ENCODE measurements around the gene CNTN4.
"Not testable (repeated sequence)": the region's sequence is repeated elsewhere in the genome, so short reads cannot be mapped to it uniquely, and the experiment has no call there.

CNTN4 gene

GRCh38 chr3:2523281-2523836 is 424.7 kb downstream of the CNTN4 start:
- Histone ChIP-seq H3K14ac (ENCODE audit: low read length in 2 of 2) (no peak overlapping the region), H3K9ac (ENCODE audit: low read length) (no peak overlapping the region), H2AK5ac (ENCODE audit: low read length, severe bottlenecking) (no peak overlapping the region), H3K4me1 (ENCODE audit: control insufficient read depth, insufficient read depth, low read depth, low read length) (no peaks in the 10 kb centered on the region), H3K9me3 (ENCODE audit: control insufficient read depth, low read length) (peaks cover 4% of the 10 kb centered on the region), H4K91ac (ENCODE audit: low read length) (no peak overlapping the region), H2BK5ac (ENCODE audit: low read depth, low read length, poor library complexity, severe bottlenecking) (no peak overlapping the region), H3K4me3 (ENCODE audit: insufficient read depth in 1 of 2, low read depth in 1 of 2, low read length in 2 of 2) (no peak overlapping the region), H3K27ac (ENCODE audit: low read length, poor library complexity, severe bottlenecking) (no peak overlapping the region), H2BK120ac (ENCODE audit: low read depth, low read length) (no peak overlapping the region), H3K4ac (ENCODE audit: low read depth in 1 of 2, low read length in 2 of 2) (no peak overlapping the region), H3K36me3 (ENCODE audit: control insufficient read depth in 1 of 2, insufficient read depth in 2 of 2, low read depth in 1 of 2, low read length in 2 of 2) (no peaks in the 10 kb centered on the region), H2AFZ (ENCODE audit: low read depth, low read length) (no peak overlapping the region), H3K79me1 (replicated peaks; ENCODE audit: low read length, poor library complexity, severe bottlenecking) (no peaks in the 10 kb centered on the region), H3K27me3 (ENCODE audit: control insufficient read depth in 1 of 2, insufficient read depth in 1 of 2, low read length in 2 of 2) (no peaks in the 10 kb centered on the region), H2BK12ac (ENCODE audit: low read length in 2 of 2) (no peak overlapping the region), H4K8ac (ENCODE audit: low read length) (no peak overlapping the region), H3K4me2 (ENCODE audit: low read length, poor library complexity, severe bottlenecking) (no peak overlapping the region), H3K18ac (ENCODE audit: low read depth in 1 of 2, low read length in 2 of 2) (no peak overlapping the region), H3K23ac (ENCODE audit: low read length in 2 of 2) (no peak overlapping the region), H2BK15ac (ENCODE audit: low read depth, poor library complexity, severe bottlenecking) (no peak overlapping the region)
- DNase-seq: peak; percentile 73
- WGBS: 0% methylated on average over 1 of the region's 2 CpGs

- Histone ChIP-seq H3K4ac (ENCODE audit: low read depth in 1 of 2, low read length in 2 of 2) (no peak overlapping the region), H2AFZ (ENCODE audit: low read depth, low read length) (no peak overlapping the region), H3K23ac (ENCODE audit: low read length in 2 of 2) (no peak overlapping the region), H3K27ac (ENCODE audit: low read length, poor library complexity, severe bottlenecking) (no peak overlapping the region), H3K9me3 (ENCODE audit: control insufficient read depth, low read length) (no peaks in the 10 kb centered on the region), H2BK12ac (ENCODE audit: low read length in 2 of 2) (no peak overlapping the region), H3K27me3 (ENCODE audit: control insufficient read depth in 1 of 2, insufficient read depth in 1 of 2, low read length in 2 of 2) (no peaks in the 10 kb centered on the region), H2BK15ac (ENCODE audit: low read depth, poor library complexity, severe bottlenecking) (no peak overlapping the region), H3K79me1 (replicated peaks; ENCODE audit: low read length, poor library complexity, severe bottlenecking) (no peaks in the 10 kb centered on the region), H4K91ac (ENCODE audit: low read length) (no peak overlapping the region), H3K18ac (ENCODE audit: low read depth in 1 of 2, low read length in 2 of 2) (no peak overlapping the region), H4K8ac (ENCODE audit: low read length) (no peak overlapping the region), H2AK5ac (ENCODE audit: low read length, severe bottlenecking) (no peak overlapping the region), H3K14ac (ENCODE audit: low read length in 2 of 2) (no peak overlapping the region), H3K9ac (ENCODE audit: low read length) (no peak overlapping the region), H3K4me3 (ENCODE audit: insufficient read depth in 1 of 2, low read depth in 1 of 2, low read length in 2 of 2) (no peak overlapping the region), H3K4me1 (ENCODE audit: control insufficient read depth, insufficient read depth, low read depth, low read length) (no peaks in the 10 kb centered on the region), H3K4me2 (ENCODE audit: low read length, poor library complexity, severe bottlenecking) (no peak overlapping the region), H3K36me3 (ENCODE audit: control insufficient read depth in 1 of 2, insufficient read depth in 2 of 2, low read depth in 1 of 2, low read length in 2 of 2) (no peaks in the 10 kb centered on the region), H2BK120ac (ENCODE audit: low read depth, low read length) (no peak overlapping the region), H2BK5ac (ENCODE audit: low read depth, low read length, poor library complexity, severe bottlenecking) (no peak overlapping the region)
- no CpG with 5 or more reads among the region's 2 CpGs for WGBS
- DNase-seq: no peak
These were observed 427.3 kb downstream of the CNTN4 start for GRCh38 chr3:2525968-2526367.

GRCh38 chr3:2526926-2527325 is 428.3 kb downstream of the CNTN4 start:
- Histone ChIP-seq H2BK5ac (ENCODE audit: low read depth, low read length, poor library complexity, severe bottlenecking) (no peak overlapping the region), H2BK12ac (ENCODE audit: low read length in 2 of 2) (no peak overlapping the region), H3K4me3 (ENCODE audit: insufficient read depth in 1 of 2, low read depth in 1 of 2, low read length in 2 of 2) (no peak overlapping the region), H3K9ac (ENCODE audit: low read length) (no peak overlapping the region), H3K9me3 (ENCODE audit: control insufficient read depth, low read length) (no peaks in the 10 kb centered on the region), H3K4me1 (ENCODE audit: control insufficient read depth, insufficient read depth, low read depth, low read length) (no peaks in the 10 kb centered on the region), H3K27ac (ENCODE audit: low read length, poor library complexity, severe bottlenecking) (no peak overlapping the region), H3K79me1 (replicated peaks; ENCODE audit: low read length, poor library complexity, severe bottlenecking) (no peaks in the 10 kb centered on the region), H4K8ac (ENCODE audit: low read length) (no peak overlapping the region), H3K4ac (ENCODE audit: low read depth in 1 of 2, low read length in 2 of 2) (no peak overlapping the region), H3K23ac (ENCODE audit: low read length in 2 of 2) (no peak overlapping the region), H2BK120ac (ENCODE audit: low read depth, low read length) (no peak overlapping the region), H2AFZ (ENCODE audit: low read depth, low read length) (no peak overlapping the region), H2AK5ac (ENCODE audit: low read length, severe bottlenecking) (no peak overlapping the region), H3K18ac (ENCODE audit: low read depth in 1 of 2, low read length in 2 of 2) (no peak overlapping the region), H3K36me3 (ENCODE audit: control insufficient read depth in 1 of 2, insufficient read depth in 2 of 2, low read depth in 1 of 2, low read length in 2 of 2) (no peaks in the 10 kb centered on the region), H2BK15ac (ENCODE audit: low read depth, poor library complexity, severe bottlenecking) (no peak overlapping the region), H3K27me3 (ENCODE audit: control insufficient read depth in 1 of 2, insufficient read depth in 1 of 2, low read length in 2 of 2) (no peaks in the 10 kb centered on the region), H4K91ac (ENCODE audit: low read length) (no peak overlapping the region), H3K4me2 (ENCODE audit: low read length, poor library complexity, severe bottlenecking) (no peak overlapping the region), H3K14ac (ENCODE audit: low read length in 2 of 2) (no peak overlapping the region)
- peak; percentile 85 for DNase-seq
- 0% methylated on average over 1 of the region's 1 CpG for WGBS

GRCh38 chr3:2527328-2527727 is 428.7 kb downstream of the CNTN4 start:
- not testable (repeated sequence) for H3K9me3 ChIP-seq (ENCODE audit: control insufficient read depth, low read length); H2AK5ac ChIP-seq (ENCODE audit: low read length, severe bottlenecking)
- 21% methylated on average over 2 of the region's 8 CpGs for WGBS

More at GRCh38 chr3:2527328-2527727, 428.7 kb downstream of the CNTN4 start:
- H3K23ac ChIP-seq (ENCODE audit: low read length in 2 of 2); H3K4me3 ChIP-seq (ENCODE audit: insufficient read depth in 1 of 2, low read depth in 1 of 2, low read length in 2 of 2); H3K9ac ChIP-seq (ENCODE audit: low read length); H3K14ac ChIP-seq (ENCODE audit: low read length in 2 of 2); H3K4me1 ChIP-seq (ENCODE audit: control insufficient read depth, insufficient read depth, low read depth, low read length); H3K18ac ChIP-seq (ENCODE audit: low read depth in 1 of 2, low read length in 2 of 2); H3K27ac ChIP-seq (ENCODE audit: low read length, poor library complexity, severe bottlenecking); H4K91ac ChIP-seq (ENCODE audit: low read length); H2BK5ac ChIP-seq (ENCODE audit: low read depth, low read length, poor library complexity, severe bottlenecking); H2BK120ac ChIP-seq (ENCODE audit: low read depth, low read length); H3K79me1 ChIP-seq (replicated peaks; ENCODE audit: low read length, poor library complexity, severe bottlenecking); H4K8ac ChIP-seq (ENCODE audit: low read length); H2AFZ ChIP-seq (ENCODE audit: low read depth, low read length); H2BK15ac ChIP-seq (ENCODE audit: low read depth, poor library complexity, severe bottlenecking); H3K36me3 ChIP-seq (ENCODE audit: control insufficient read depth in 1 of 2, insufficient read depth in 2 of 2, low read depth in 1 of 2, low read length in 2 of 2); H3K27me3 ChIP-seq (ENCODE audit: control insufficient read depth in 1 of 2, insufficient read depth in 1 of 2, low read length in 2 of 2); DNase-seq; H3K4ac ChIP-seq (ENCODE audit: low read depth in 1 of 2, low read length in 2 of 2); H2BK12ac ChIP-seq (ENCODE audit: low read length in 2 of 2); H3K4me2 ChIP-seq (ENCODE audit: low read length, poor library complexity, severe bottlenecking): not testable (repeated sequence)
